Measurements from ENCODE around the gene NIBAN1. TPM values are rescaled to one million over a fixed set of nuclear protein-coding genes. Genes with fewer than 3 reads are reported as not detected.

Gene NIBAN1
- polyA plus RNA-seq, 3 donors: 10.2 to 24.6 (median 12.4) TPM

DNA sequence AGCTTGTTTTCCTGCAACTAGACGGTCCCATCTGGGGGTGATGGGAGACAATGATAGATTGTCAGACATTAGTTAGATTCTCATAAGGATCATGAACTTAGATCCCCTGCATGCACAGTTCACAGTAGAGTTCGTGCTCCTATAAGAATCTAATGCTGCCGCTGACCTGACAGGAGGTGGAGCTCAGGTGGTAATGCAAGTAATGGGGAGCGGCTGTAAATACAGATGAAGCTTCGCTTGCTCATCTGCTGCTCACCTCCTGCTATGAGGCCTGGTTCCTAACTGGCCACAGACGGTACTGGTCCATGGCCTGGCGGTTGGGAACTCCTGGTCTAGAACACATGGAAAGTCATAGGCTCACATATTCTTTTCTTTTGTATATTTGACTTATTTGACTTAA, 42.0 kb downstream of the NIBAN1 start:
- Histone ChIP-seq H3K36me3 (replicated peaks in 1 of 2; ENCODE audit: control insufficient read depth in 1 of 2, insufficient read depth in 2 of 2, low read length in 2 of 2) (peaks cover 0 to 8% of the 10 kb centered on the region in 2 donors), H4K20me1 (ENCODE audit: insufficient read depth, low read length) (peaks cover 28% of the 10 kb centered on the region), H3K27ac (ENCODE audit: low read depth in 1 of 2, low read length in 2 of 2) (no peak overlapping the region), H3K4me3 (replicated peaks in 1 of 3; ENCODE audit: low read depth in 2 of 3, low read length in 3 of 3) (no peak overlapping the region), H3K4me1 (ENCODE audit: control insufficient read depth in 1 of 2, insufficient read depth in 2 of 2, low read length in 2 of 2) (peaks cover 12 to 13% of the 10 kb centered on the region in 2 donors), H2AFZ (ENCODE audit: insufficient read depth, low read depth, low read length, poor library complexity, severe bottlenecking) (no peak overlapping the region), H3K9me3 (replicated peaks in 1 of 2; ENCODE audit: control insufficient read depth in 1 of 2, insufficient read depth in 1 of 2, low read length in 2 of 2) (peaks cover 0 to 3% of the 10 kb centered on the region in 2 donors), H3K4me2 (replicated peaks; ENCODE audit: extremely low read depth, low read length, poor library complexity, severe bottlenecking) (no peak overlapping the region), H3K9ac (ENCODE audit: insufficient read depth, low read length, poor library complexity, severe bottlenecking) (no peak overlapping the region), H3K27me3 (ENCODE audit: control insufficient read depth in 2 of 2, insufficient read depth in 2 of 2, low read length in 2 of 2) (no peaks in the 10 kb centered on the region), H3K79me2 (ENCODE audit: insufficient read depth, low read length) (peaks cover 72% of the 10 kb centered on the region)
- Mint-ChIP-seq H3K9me3 (peaks cover 0 to 5% (median 0%) of the 10 kb centered on the region in 7 donors), H3K4me3 (no peak overlapping the region), H3K27me3 (ENCODE audit: low read depth in 3 of 3) (peaks cover 0 to 2% (median 0%) of the 10 kb centered on the region in 3 donors), H3K36me3 (peaks cover 12 to 27% of the 10 kb centered on the region in 2 donors), H3K4me1 (peaks cover 22% of the 10 kb centered on the region), H3K27ac (peak overlapping the region in 1 of 7 donors; percentile 51)
- whole genome bisulfite sequencing (ENCODE audit: insufficient coverage): 94% methylated on average over 3 of the region's 7 CpGs
- no peak for TF ChIP-seq CTCF (IDR thresholded peaks at IDR 0.05)
- no peak for DNase-seq
- intact Hi-C loops (cut with micrococcal nuclease): no loop called here

- no peak overlapping the region for H2AFZ ChIP-seq (ENCODE audit: insufficient read depth, low read depth, low read length, poor library complexity, severe bottlenecking)
- WGBS (ENCODE audit: insufficient coverage): no CpG with 5 or more reads among the region's 1 CpG
- H3K79me2 ChIP-seq (ENCODE audit: insufficient read depth, low read length): peaks cover 66% of the 10 kb centered on the region
- H4K20me1 ChIP-seq (ENCODE audit: insufficient read depth, low read length): peaks cover 25% of the 10 kb centered on the region
- TF ChIP-seq CTCF (IDR thresholded peaks at IDR 0.05): no peak
- H3K27me3 ChIP-seq (ENCODE audit: control insufficient read depth in 2 of 2, insufficient read depth in 2 of 2, low read length in 2 of 2): no peaks in the 10 kb centered on the region
- H3K4me1 ChIP-seq (ENCODE audit: control insufficient read depth in 1 of 2, insufficient read depth in 2 of 2, low read length in 2 of 2): peaks cover 12 to 13% of the 10 kb centered on the region in 2 donors
- H3K36me3 ChIP-seq (replicated peaks in 1 of 2; ENCODE audit: control insufficient read depth in 1 of 2, insufficient read depth in 2 of 2, low read length in 2 of 2): peaks cover 0 to 8% of the 10 kb centered on the region in 2 donors
- no peak for DNase-seq
- no peak overlapping the region for H3K27ac ChIP-seq (ENCODE audit: low read depth in 1 of 2, low read length in 2 of 2)
- Mint-ChIP-seq H3K9me3 (peaks cover 0 to 5% (median 0%) of the 10 kb centered on the region in 7 donors), H3K27me3 (ENCODE audit: low read depth in 3 of 3) (peaks cover 0 to 2% (median 0%) of the 10 kb centered on the region in 3 donors), H3K27ac (no peak overlapping the region), H3K4me3 (no peak overlapping the region), H3K4me1 (peaks cover 20% of the 10 kb centered on the region), H3K36me3 (peaks cover 15 to 34% of the 10 kb centered on the region in 2 donors)
- H3K4me3 ChIP-seq (replicated peaks in 1 of 3; ENCODE audit: low read depth in 2 of 3, low read length in 3 of 3): no peak overlapping the region
- H3K9ac ChIP-seq (ENCODE audit: insufficient read depth, low read length, poor library complexity, severe bottlenecking): no peak overlapping the region
- intact Hi-C loops (cut with micrococcal nuclease): no loop called here
- H3K9me3 ChIP-seq (replicated peaks in 1 of 2; ENCODE audit: control insufficient read depth in 1 of 2, insufficient read depth in 1 of 2, low read length in 2 of 2): peaks cover 0 to 3% of the 10 kb centered on the region in 2 donors
- H3K4me2 ChIP-seq (replicated peaks; ENCODE audit: extremely low read depth, low read length, poor library complexity, severe bottlenecking): no peak overlapping the region
These were observed 42.7 kb downstream of the NIBAN1 start for GRCh38 chr1:184931566-184931965.

All from CD14-positive monocyte (primary cell).